B cell (primary cell): ENCODE data around the gene RPL28. TPM values are rescaled to one million over a fixed set of nuclear protein-coding genes. Genes with fewer than 3 reads are reported as not detected.

Experiments used
- ATAC-seq: fragments of 200-7000 bp; cut with Tn5 transposase; one replicate; pipeline ENCODE4 v1.10.0; 2021; ENCODE audit warnings: low read depth, mild to moderate bottlenecking, moderate number of reproducible peaks, moderate library complexity
- CTCF ChIA-PET: fragments of 350-600 bp; sonication (Branson Sonifier 250); formaldehyde crosslinking; loops from one replicate; lab custom pipeline; 2021; ENCODE audit warnings: antibody characterized with exemption, inconsistent platforms; lab: Charles Lee
- POLR2A ChIA-PET: fragments of 350-600 bp; sonication (Branson Sonifier 250); formaldehyde crosslinking; loops from one replicate; lab custom pipeline; 2021; ENCODE audit warnings: antibody characterized with exemption; lab: Charles Lee
- DNase-seq: peaks from one replicate; pipeline ENCODE4 v3.0.0; 2013
- H2AFZ ChIP-seq: 2 replicates; pipeline ENCODE4 v1.6.1; 2012; ENCODE audit warnings: mild to moderate bottlenecking, low read depth, low read length; ENCODE audit not compliant: insufficient read depth, poor library complexity, severe bottlenecking
- H3K27ac ChIP-seq, 2 donors: 1 replicate in 1 of 2; 2 replicates in 1 of 2; pipeline ENCODE4 v1.5.1; 2012 to 2013; ENCODE audit warnings: low read length in 2 of 2, mild to moderate bottlenecking in 2 of 2, moderate library complexity in 1 of 2
- H3K27me3 ChIP-seq, 4 experiments: fragments of 200-600 bp in 1 of 4; sonication (generic) in 1 of 4; replicated peaks in 1 of 4; 1 replicate in 2 of 4; 2 replicates in 2 of 4; pipeline versions ENCODE4 v1.6.1 to v1.7.0; 2013 to 2016; ENCODE audit warnings: low read length in 3 of 4, mild to moderate bottlenecking in 2 of 4, mixed read lengths in 1 of 4, moderate library complexity in 1 of 4; ENCODE audit not compliant: insufficient read depth in 4 of 4, control insufficient read depth in 3 of 4; ENCODE audit errors: control extremely low read depth in 1 of 4
- H3K36me3 ChIP-seq, 2 experiments: replicated peaks in 1 of 2; 1 replicate in 1 of 2; 2 replicates in 1 of 2; pipeline versions ENCODE4 v1.6.1 to v1.7.1; 2013; ENCODE audit warnings: low read length in 1 of 2; ENCODE audit not compliant: insufficient read depth in 2 of 2, control insufficient read depth in 1 of 2; ENCODE audit errors: control extremely low read depth in 1 of 2, extremely low read depth in 1 of 2
- H3K4me1 ChIP-seq, 2 donors: fragments of 200-600 bp in 1 of 2; sonication (generic) in 1 of 2; 1 replicate in 1 of 2; 2 replicates in 1 of 2; pipeline versions ENCODE4 v1.5.1 to v1.6.1; 2013 to 2017; ENCODE audit warnings: low read length in 2 of 2; ENCODE audit not compliant: control insufficient read depth in 2 of 2, insufficient read depth in 2 of 2
- H3K4me2 ChIP-seq: replicated peaks from 2 replicates; pipeline ENCODE3; 2012; ENCODE audit warnings: mild to moderate bottlenecking, low read depth, low read length; ENCODE audit not compliant: poor library complexity, severe bottlenecking
- H3K4me3 ChIP-seq, 5 experiments: fragments of 200-600 bp in 1 of 5; sonication (generic) in 1 of 5; 1 replicate in 3 of 5; 2 replicates in 2 of 5; pipeline versions ENCODE4 v1.5.1 to v1.7.0; 2011 to 2016; ENCODE audit warnings: low read length in 4 of 5, mild to moderate bottlenecking in 4 of 5, low read depth in 2 of 5, control low read depth in 1 of 5, moderate library complexity in 1 of 5; ENCODE audit not compliant: insufficient read depth in 1 of 5; ENCODE audit errors: control extremely low read depth in 1 of 5, extremely low read depth in 1 of 5
- H3K79me2 ChIP-seq: fragments of 200-600 bp; sonication (generic); one replicate; pipeline ENCODE4 v1.6.0; 2016; ENCODE audit warnings: low read length; ENCODE audit not compliant: control insufficient read depth, insufficient read depth
- H3K9ac ChIP-seq: fragments of 200-600 bp; sonication (generic); 2 replicates; pipeline ENCODE4 v1.6.1; 2017; ENCODE audit warnings: mild to moderate bottlenecking, low read length, moderate library complexity
- H3K9me3 ChIP-seq, 3 donors: one replicate each; pipeline versions ENCODE4 v1.6.1 to v1.7.1; 2013; ENCODE audit warnings: low read length in 2 of 3; ENCODE audit not compliant: control insufficient read depth in 2 of 3, insufficient read depth in 1 of 3; ENCODE audit errors: control extremely low read depth in 1 of 3
- H4K20me1 ChIP-seq: 2 replicates; pipeline ENCODE4 v1.6.0; 2012; ENCODE audit warnings: mild to moderate bottlenecking, low read length; ENCODE audit not compliant: insufficient read depth, control insufficient read depth, poor library complexity, severe bottlenecking
- H3K27ac Mint-ChIP-seq: one replicate; pipeline ENCODE4 v1.8.0; 2021; ENCODE audit warnings: mixed read lengths
- H3K27me3 Mint-ChIP-seq: one replicate; pipeline ENCODE4 v1.8.0; 2021; ENCODE audit warnings: mixed read lengths
- H3K4me1 Mint-ChIP-seq: one replicate; pipeline ENCODE4 v1.8.0; 2021; ENCODE audit warnings: mixed read lengths
- H3K4me3 Mint-ChIP-seq: one replicate; pipeline ENCODE4 v1.8.0; 2021; ENCODE audit warnings: mixed read lengths
- H3K9me3 Mint-ChIP-seq: one replicate; pipeline ENCODE4 v1.8.0; 2022; ENCODE audit warnings: mixed read lengths; ENCODE audit not compliant: insufficient read depth
- EZH2 ChIP-seq: IDR thresholded peaks from 2 replicates; pipeline ENCODE4 v1.6.1; 2012; ENCODE audit warnings: borderline replicate concordance, low read depth, mild to moderate bottlenecking, moderate library complexity, low read length; ENCODE audit not compliant: insufficient read depth, poor library complexity, severe bottlenecking
- WGBS: methylation state at CpG from one replicate; pipeline ENCODE4 v1.1.5; 2013; ENCODE audit warnings: missing lambda C conversion rate; ENCODE audit not compliant: insufficient coverage; 5-methylcytosine and 5-hydroxymethylcytosine counted together
- intact Hi-C: fragments of 100-400 bp; cut with micrococcal nuclease; formaldehyde crosslinking; loops from one replicate; pipeline ENCODE4 v1.10.0; 2022
- polyA plus RNA-seq: library from polyadenylated mRNA; depleted of rRNA; stranded (reverse); fragments of >200 nt; gene quantifications from 2 replicates; pipeline ENCODE4 v1.2.3, GENCODE V29; 2012
- total RNA-seq, 2 donors: library from RNA; stranded (reverse); fragments of 120-200 nt in 1 of 2; gene quantifications; 1 replicate in 1 of 2; 2 replicates in 1 of 2; pipeline versions ENCODE4 v1.2.3 to v1.2.4, GENCODE V29; 2013 to 2022
- TF ChIP-seq, protein P1 (sequence below): fragments of 200-600 bp; IDR thresholded peaks from one replicate; pipeline ENCODE4 v1.8.0; 2022; ENCODE audit warnings: antibody characterized with exemption, mild to moderate bottlenecking

Gene RPL28
- total and polyA plus RNA-seq, 2 donors (not counting 1 experiment from before 2014, with no cell fraction given), result 2,578 to 4,661 TPM

- Histone ChIP-seq H2AFZ (no peak overlapping the region), H3K4me1 (no peaks in the 10 kb centered on the region), H3K36me3 (peaks cover 0 to 31% of the 10 kb centered on the region in 2 experiments), H3K9me3 (no peaks in the 10 kb centered on the region), H3K79me2 (peaks cover 2% of the 10 kb centered on the region), H3K9ac (no peak overlapping the region), H3K4me3 (no peak overlapping the region), H3K27me3 (no peaks in the 10 kb centered on the region), H3K4me2 (no peak overlapping the region), H3K27ac (no peak overlapping the region), H4K20me1 (peaks cover 6% of the 10 kb centered on the region)
- TF ChIP-seq EZH2, result no peak
- TF ChIP-seq, protein P1, sequence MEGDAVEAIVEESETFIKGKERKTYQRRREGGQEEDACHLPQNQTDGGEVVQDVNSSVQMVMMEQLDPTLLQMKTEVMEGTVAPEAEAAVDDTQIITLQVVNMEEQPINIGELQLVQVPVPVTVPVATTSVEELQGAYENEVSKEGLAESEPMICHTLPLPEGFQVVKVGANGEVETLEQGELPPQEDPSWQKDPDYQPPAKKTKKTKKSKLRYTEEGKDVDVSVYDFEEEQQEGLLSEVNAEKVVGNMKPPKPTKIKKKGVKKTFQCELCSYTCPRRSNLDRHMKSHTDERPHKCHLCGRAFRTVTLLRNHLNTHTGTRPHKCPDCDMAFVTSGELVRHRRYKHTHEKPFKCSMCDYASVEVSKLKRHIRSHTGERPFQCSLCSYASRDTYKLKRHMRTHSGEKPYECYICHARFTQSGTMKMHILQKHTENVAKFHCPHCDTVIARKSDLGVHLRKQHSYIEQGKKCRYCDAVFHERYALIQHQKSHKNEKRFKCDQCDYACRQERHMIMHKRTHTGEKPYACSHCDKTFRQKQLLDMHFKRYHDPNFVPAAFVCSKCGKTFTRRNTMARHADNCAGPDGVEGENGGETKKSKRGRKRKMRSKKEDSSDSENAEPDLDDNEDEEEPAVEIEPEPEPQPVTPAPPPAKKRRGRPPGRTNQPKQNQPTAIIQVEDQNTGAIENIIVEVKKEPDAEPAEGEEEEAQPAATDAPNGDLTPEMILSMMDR, result no peak
- ChIA-PET POLR2A (interaction anchor here (0.6 kb wide), 1 partner anchor 9 kb away, joined by 3 read pairs; no protein-coding TSS in a partner anchor), CTCF (no interaction called here)
- Mint-ChIP-seq H3K27ac (no peak overlapping the region), H3K4me3 (no peak overlapping the region), H3K4me1 (peaks cover 4% of the 10 kb centered on the region), H3K9me3 (no peaks in the 10 kb centered on the region), H3K27me3 (no peaks in the 10 kb centered on the region)
- intact Hi-C loops, result no loop called here
- DNase-seq (no peak), ATAC-seq (no peak)
- 76% methylated on average over 11 of the region's 12 CpGs for WGBS
These were observed 12.6 kb downstream of the RPL28 start for GRCh38 chr19:55398200-55398925.
